ENCODE measurements around the gene MAN1C1.

MAN1C1 gene

GRCh38 chr1:25651824-25652741, 35.5 kb downstream of the MAN1C1 start:
- Histone ChIP-seq H3K4me2 (ENCODE audit: low read length) (no peak overlapping the region), H3K36me3 (ENCODE audit: control insufficient read depth, insufficient read depth, low read length) (no peaks in the 10 kb centered on the region), H3K27me3 (ENCODE audit: control insufficient read depth, insufficient read depth, low read length) (no peaks in the 10 kb centered on the region), H3K9me3 (ENCODE audit: control insufficient read depth, low read length) (no peaks in the 10 kb centered on the region), H3K4me1 (no peaks in the 10 kb centered on the region), H3K4me3 (ENCODE audit: low read depth, low read length) (no peak overlapping the region), H2AFZ (no peak overlapping the region), H3K9ac (no peak overlapping the region), H3K27ac (no peak overlapping the region), H3K79me2 (no peaks in the 10 kb centered on the region)
- TF ChIP-seq CTCF (IDR thresholded peaks at IDR 0.05): no peak

GRCh38 chr1:25653558-25653957, 37.0 kb downstream of the MAN1C1 start:
- Histone ChIP-seq H3K4me1 (peaks cover under 1% of the 10 kb centered on the region), H3K36me3 (ENCODE audit: control insufficient read depth, insufficient read depth, low read length) (no peaks in the 10 kb centered on the region), H3K4me2 (ENCODE audit: low read length) (no peak overlapping the region), H3K27me3 (ENCODE audit: control insufficient read depth, insufficient read depth, low read length) (no peaks in the 10 kb centered on the region), H3K9me3 (ENCODE audit: control insufficient read depth, low read length) (no peaks in the 10 kb centered on the region), H2AFZ (no peak overlapping the region), H3K79me2 (no peaks in the 10 kb centered on the region), H3K9ac (no peak overlapping the region), H3K4me3 (ENCODE audit: low read depth, low read length) (no peak overlapping the region), H3K27ac (no peak overlapping the region)
- TF ChIP-seq CTCF (IDR thresholded peaks at IDR 0.05): no peak

GRCh38 chr1:25654109-25654660, 37.6 kb downstream of the MAN1C1 start:
- H3K4me3 ChIP-seq (ENCODE audit: low read depth, low read length): no peak overlapping the region
- no peak overlapping the region for H2AFZ ChIP-seq
- H3K9me3 ChIP-seq (ENCODE audit: control insufficient read depth, low read length): no peaks in the 10 kb centered on the region
- no peaks in the 10 kb centered on the region for H3K79me2 ChIP-seq
- H3K36me3 ChIP-seq (ENCODE audit: control insufficient read depth, insufficient read depth, low read length): no peaks in the 10 kb centered on the region
- no peak overlapping the region for H3K4me2 ChIP-seq (ENCODE audit: low read length)
- H3K9ac ChIP-seq: no peak overlapping the region
- TF ChIP-seq CTCF (IDR thresholded peaks at IDR 0.05): no peak
- H3K27me3 ChIP-seq (ENCODE audit: control insufficient read depth, insufficient read depth, low read length): no peaks in the 10 kb centered on the region
- no peak overlapping the region for H3K27ac ChIP-seq
- peaks cover 6% of the 10 kb centered on the region for H3K4me1 ChIP-seq

- H2AFZ ChIP-seq: no peak overlapping the region
- H3K27me3 ChIP-seq (ENCODE audit: control insufficient read depth, insufficient read depth, low read length): no peaks in the 10 kb centered on the region
- H3K9me3 ChIP-seq (ENCODE audit: control insufficient read depth, low read length): no peaks in the 10 kb centered on the region
- no peaks in the 10 kb centered on the region for H3K79me2 ChIP-seq
- H3K9ac ChIP-seq: no peak overlapping the region
- H3K4me1 ChIP-seq: peaks cover 7% of the 10 kb centered on the region
- H3K36me3 ChIP-seq (ENCODE audit: control insufficient read depth, insufficient read depth, low read length): no peaks in the 10 kb centered on the region
- H3K4me3 ChIP-seq (ENCODE audit: low read depth, low read length): no peak overlapping the region
- H3K27ac ChIP-seq: no peak overlapping the region
- no peak overlapping the region for H3K4me2 ChIP-seq (ENCODE audit: low read length)
- no peak for TF ChIP-seq CTCF (IDR thresholded peaks at IDR 0.05)
These were observed 40.7 kb downstream of the MAN1C1 start for GRCh38 chr1:25657121-25657882.

Measured in parathyroid adenoma (tissue), 2 donors.